ENCODE data around the gene OPA1. TPM values are rescaled to one million over a fixed set of nuclear protein-coding genes. Genes with fewer than 3 reads are reported as not detected.

The OPA1 gene
- total RNA-seq, 1 experiment from 2014 or later, result 84.4 TPM

DNA sequence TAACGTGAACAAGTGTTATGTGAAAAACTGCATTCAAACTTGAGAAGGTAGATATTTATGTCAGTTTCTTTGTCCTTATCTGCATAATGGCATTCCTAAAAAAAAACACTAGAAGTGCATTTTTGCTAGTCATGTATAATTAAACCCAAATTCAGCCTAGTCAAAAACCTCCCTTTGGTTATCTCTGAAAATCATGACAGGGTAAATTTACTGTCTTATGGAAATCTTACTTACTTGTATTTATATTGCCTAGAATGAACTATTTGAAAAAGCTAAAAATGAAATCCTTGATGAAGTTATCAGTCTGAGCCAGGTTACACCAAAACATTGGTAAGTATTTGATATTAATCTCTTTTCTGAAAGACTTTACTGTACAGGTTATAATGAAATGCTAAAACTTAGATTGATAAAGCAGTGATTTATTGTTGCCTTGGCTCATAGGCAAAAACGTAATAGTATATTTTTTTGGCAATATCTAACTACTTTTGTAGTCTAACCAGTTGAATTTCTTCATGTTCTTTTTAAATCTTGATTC is 55.6 kb downstream of the OPA1 start:
- no TSS peak for BruUV-seq (replicated peaks)
- no peaks in the 10 kb centered on the region for H3K4me1 ChIP-seq (ENCODE audit: insufficient read depth, low read length, poor library complexity, severe bottlenecking)
- no peaks in the 10 kb centered on the region for H3K9me3 ChIP-seq (ENCODE audit: low read depth, low read length, poor library complexity, severe bottlenecking)
- intact Hi-C loops (cut with micrococcal nuclease; ENCODE audit: unreplicated experiment), result no loop called here
- no peaks in the 10 kb centered on the region for H3K27me3 ChIP-seq (replicated peaks; ENCODE audit: insufficient read depth, low read depth, low read length, poor library complexity)
- POLR2A ChIA-PET (ENCODE audit: low non-redundant PET), result no interaction called here
- H3K27ac ChIP-seq (ENCODE audit: low read depth, low read length, poor library complexity, severe bottlenecking), result no peak overlapping the region
- TF ChIP-seq, protein P1, sequence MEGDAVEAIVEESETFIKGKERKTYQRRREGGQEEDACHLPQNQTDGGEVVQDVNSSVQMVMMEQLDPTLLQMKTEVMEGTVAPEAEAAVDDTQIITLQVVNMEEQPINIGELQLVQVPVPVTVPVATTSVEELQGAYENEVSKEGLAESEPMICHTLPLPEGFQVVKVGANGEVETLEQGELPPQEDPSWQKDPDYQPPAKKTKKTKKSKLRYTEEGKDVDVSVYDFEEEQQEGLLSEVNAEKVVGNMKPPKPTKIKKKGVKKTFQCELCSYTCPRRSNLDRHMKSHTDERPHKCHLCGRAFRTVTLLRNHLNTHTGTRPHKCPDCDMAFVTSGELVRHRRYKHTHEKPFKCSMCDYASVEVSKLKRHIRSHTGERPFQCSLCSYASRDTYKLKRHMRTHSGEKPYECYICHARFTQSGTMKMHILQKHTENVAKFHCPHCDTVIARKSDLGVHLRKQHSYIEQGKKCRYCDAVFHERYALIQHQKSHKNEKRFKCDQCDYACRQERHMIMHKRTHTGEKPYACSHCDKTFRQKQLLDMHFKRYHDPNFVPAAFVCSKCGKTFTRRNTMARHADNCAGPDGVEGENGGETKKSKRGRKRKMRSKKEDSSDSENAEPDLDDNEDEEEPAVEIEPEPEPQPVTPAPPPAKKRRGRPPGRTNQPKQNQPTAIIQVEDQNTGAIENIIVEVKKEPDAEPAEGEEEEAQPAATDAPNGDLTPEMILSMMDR (conservative IDR thresholded peaks at IDR 0.05; ENCODE audit: low read depth, low read length), result no peak
- no peak for TF ChIP-seq EZH2 (IDR thresholded peaks at IDR 0.05; ENCODE audit: borderline replicate concordance, low read depth, low read length, poor library complexity, severe bottlenecking)
- DNase-seq (ENCODE audit: low spot score), result no peak
- H3K4me3 ChIP-seq (ENCODE audit: low read depth, low read length, poor library complexity, severe bottlenecking), result no peak overlapping the region
- peaks cover 47% of the 10 kb centered on the region for H3K36me3 ChIP-seq (ENCODE audit: insufficient read depth, low read length, poor library complexity, severe bottlenecking)
- CTCF ChIA-PET, result no interaction called here

DNA sequence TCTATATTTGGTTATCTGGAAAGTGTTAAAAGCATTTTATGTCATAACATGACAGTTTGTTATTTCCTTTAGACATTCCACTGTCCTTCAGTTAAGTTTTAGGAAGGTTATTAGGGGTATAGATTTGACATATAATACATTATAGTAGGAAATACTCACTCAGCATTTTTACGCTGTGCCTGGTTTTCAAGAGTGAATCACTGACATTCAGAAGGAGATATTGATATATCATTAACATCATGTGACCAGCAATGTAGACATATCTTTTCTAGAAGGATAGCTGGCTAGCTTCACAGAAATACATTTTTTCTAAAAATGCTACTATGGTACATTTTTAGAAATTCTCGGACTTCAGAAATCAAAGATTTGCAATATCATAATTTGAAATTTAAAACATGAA is 57.6 kb downstream of the OPA1 start:
- intact Hi-C loops (cut with micrococcal nuclease; ENCODE audit: unreplicated experiment), result no loop called here
- POLR2A ChIA-PET (ENCODE audit: low non-redundant PET), result no interaction called here
- H3K27ac ChIP-seq (ENCODE audit: low read depth, low read length, poor library complexity, severe bottlenecking), result no peak overlapping the region
- DNase-seq (ENCODE audit: low spot score), result no peak
- peaks cover 34% of the 10 kb centered on the region for H3K36me3 ChIP-seq (ENCODE audit: insufficient read depth, low read length, poor library complexity, severe bottlenecking)
- H3K4me1 ChIP-seq (ENCODE audit: insufficient read depth, low read length, poor library complexity, severe bottlenecking), result no peaks in the 10 kb centered on the region
- H3K27me3 ChIP-seq (replicated peaks; ENCODE audit: insufficient read depth, low read depth, low read length, poor library complexity), result no peaks in the 10 kb centered on the region
- H3K4me3 ChIP-seq (ENCODE audit: low read depth, low read length, poor library complexity, severe bottlenecking), result no peak overlapping the region
- H3K9me3 ChIP-seq (ENCODE audit: low read depth, low read length, poor library complexity, severe bottlenecking), result no peaks in the 10 kb centered on the region
- no TSS peak for BruUV-seq (replicated peaks)
- CTCF ChIA-PET, result no interaction called here
- TF ChIP-seq EZH2 (IDR thresholded peaks at IDR 0.05; ENCODE audit: borderline replicate concordance, low read depth, low read length, poor library complexity, severe bottlenecking), result no peak
- TF ChIP-seq, protein P1 (conservative IDR thresholded peaks at IDR 0.05; ENCODE audit: low read depth, low read length), result no peak

DNA sequence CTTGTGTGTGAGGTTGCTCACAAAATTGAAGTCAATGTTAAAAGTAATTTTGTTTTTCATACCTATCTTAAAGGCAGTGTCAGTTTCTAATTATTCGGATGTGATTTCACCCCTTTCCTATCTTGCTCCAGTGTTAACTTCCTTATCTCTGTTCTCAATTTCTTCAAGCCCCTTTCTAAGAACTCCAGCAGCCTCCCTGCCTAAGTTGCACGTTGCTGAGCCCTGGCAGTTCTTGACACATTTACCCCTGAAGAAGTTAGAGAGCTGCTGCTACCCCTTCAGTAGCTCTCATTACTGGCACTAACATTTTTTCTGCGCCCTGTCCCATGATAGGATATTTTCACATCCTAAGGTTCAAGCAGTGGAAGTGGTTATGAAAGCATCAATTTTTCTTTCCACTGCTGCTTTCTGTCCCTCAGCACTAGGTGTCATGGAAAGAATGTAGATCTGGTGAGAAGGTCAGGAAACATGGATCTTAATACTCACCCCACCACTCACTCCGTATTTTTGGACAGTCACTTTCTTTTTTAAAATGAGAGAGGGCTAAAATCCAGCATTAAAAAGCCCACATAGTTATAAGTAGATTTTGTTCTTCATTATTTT is 62.9 kb downstream of the OPA1 start:
- H3K27me3 ChIP-seq (replicated peaks; ENCODE audit: insufficient read depth, low read depth, low read length, poor library complexity), result no peaks in the 10 kb centered on the region
- POLR2A ChIA-PET (ENCODE audit: low non-redundant PET), result no interaction called here
- H3K4me3 ChIP-seq (ENCODE audit: low read depth, low read length, poor library complexity, severe bottlenecking), result no peak overlapping the region
- no peaks in the 10 kb centered on the region for H3K9me3 ChIP-seq (ENCODE audit: low read depth, low read length, poor library complexity, severe bottlenecking)
- H3K4me1 ChIP-seq (ENCODE audit: insufficient read depth, low read length, poor library complexity, severe bottlenecking), result no peaks in the 10 kb centered on the region
- CTCF ChIA-PET, result no interaction called here
- DNase-seq (ENCODE audit: low spot score), result no peak
- H3K36me3 ChIP-seq (ENCODE audit: insufficient read depth, low read length, poor library complexity, severe bottlenecking), result peaks cover 42% of the 10 kb centered on the region
- no TSS peak for BruUV-seq (replicated peaks)
- H3K27ac ChIP-seq (ENCODE audit: low read depth, low read length, poor library complexity, severe bottlenecking), result no peak overlapping the region
- TF ChIP-seq EZH2 (IDR thresholded peaks at IDR 0.05; ENCODE audit: borderline replicate concordance, low read depth, low read length, poor library complexity, severe bottlenecking), result no peak
- TF ChIP-seq, protein P1 (conservative IDR thresholded peaks at IDR 0.05; ENCODE audit: low read depth, low read length), result no peak
- intact Hi-C loops (cut with micrococcal nuclease; ENCODE audit: unreplicated experiment), result no loop called here

Data from A673 (cell line).